ENCODE data around the gene SPATA31C1. TPM values are rescaled to one million over a fixed set of nuclear protein-coding genes. Genes with fewer than 3 reads are reported as not detected.

SPATA31C1 gene
- total RNA-seq, 5 donors from 2014 or later (not counting 1 experiment from before 2014, with no cell fraction given): not detected

DNA sequence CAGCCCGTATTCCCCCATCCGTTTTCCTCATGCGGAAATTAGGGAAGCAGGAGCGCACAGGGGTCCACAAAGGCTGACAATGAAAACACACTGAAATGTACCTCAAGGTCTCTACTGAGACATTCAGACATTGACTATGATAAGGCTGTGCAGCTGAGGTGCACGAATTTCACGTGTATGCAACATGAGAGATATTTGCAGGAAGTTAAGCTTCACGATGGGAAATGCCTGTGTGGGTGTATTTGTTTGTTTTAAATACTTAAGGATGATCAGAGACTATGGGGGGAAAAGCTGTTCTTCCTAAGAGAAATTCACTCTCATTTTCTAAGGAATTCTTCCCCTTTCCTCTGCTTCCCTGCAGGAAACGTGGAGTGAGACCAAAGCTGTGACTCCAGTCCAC lies 37.6 kb upstream of the SPATA31C1 start:
- H3K27me3 Mint-ChIP-seq: peaks cover 8 to 10% of the 10 kb centered on the region in 2 donors
- H3K4me3 ChIP-seq (ENCODE audit: control insufficient read depth in 1 of 2, extremely low read depth in 1 of 2, low read length in 1 of 2): no peak overlapping the region
- POLR2A ChIA-PET: no interaction called here
- no peaks in the 10 kb centered on the region for H3K9me3 ChIP-seq
- H3K27ac Mint-ChIP-seq: no peak overlapping the region
- H3K36me3 ChIP-seq (ENCODE audit: control insufficient read depth in 2 of 2, extremely low read depth in 1 of 2, insufficient read depth in 1 of 2, low read length in 1 of 2): no peaks in the 10 kb centered on the region
- no peaks in the 10 kb centered on the region for H3K9me3 Mint-ChIP-seq
- ATAC-seq (replicated peaks in 1 of 4): no peak
- no peaks in the 10 kb centered on the region for H3K36me3 Mint-ChIP-seq
- WGBS (ENCODE audit: insufficient coverage): 84% methylated on average over 5 of the region's 8 CpGs
- CTCF ChIA-PET: no interaction called here
- no peak overlapping the region for H3K27ac ChIP-seq (ENCODE audit: low read length)
- DNase-seq: no peak
- H3K4me1 ChIP-seq (ENCODE audit: control insufficient read depth in 1 of 2, extremely low read depth in 1 of 2, insufficient read depth in 2 of 2, low read length in 2 of 2): peaks cover 0 to 10% of the 10 kb centered on the region in 2 experiments
- H3K4me3 Mint-ChIP-seq: no peak overlapping the region
- H3K27me3 ChIP-seq (replicated peaks in 1 of 2; ENCODE audit: control insufficient read depth in 2 of 2, extremely low read depth in 1 of 2, insufficient read depth in 2 of 2, low read length in 1 of 2): peaks cover 0 to 22% of the 10 kb centered on the region in 2 experiments
- H3K4me1 Mint-ChIP-seq: no peaks in the 10 kb centered on the region

DNA sequence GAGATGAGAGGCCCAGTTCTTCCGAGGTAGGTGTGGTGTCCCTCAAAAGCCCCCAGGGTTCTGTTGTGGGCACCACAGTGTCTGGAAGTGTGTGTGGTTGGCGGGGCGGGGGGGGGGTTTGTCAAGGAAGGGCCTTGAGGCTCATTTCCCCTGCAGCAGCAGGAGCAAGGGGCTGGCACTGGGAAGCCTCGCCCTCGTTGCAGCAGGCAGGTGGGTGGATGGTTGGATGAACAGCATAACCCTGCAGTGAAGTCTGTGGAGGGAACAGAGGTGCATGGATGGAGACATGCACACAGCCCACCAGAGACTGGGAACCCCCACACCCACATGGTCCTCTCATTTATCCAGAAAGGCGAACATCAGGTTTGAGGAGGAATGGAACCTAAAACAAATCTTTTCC lies 37.1 kb upstream of the SPATA31C1 start:
- ATAC-seq (replicated peaks in 1 of 4): no peak
- no peak overlapping the region for H3K27ac Mint-ChIP-seq

DNA sequence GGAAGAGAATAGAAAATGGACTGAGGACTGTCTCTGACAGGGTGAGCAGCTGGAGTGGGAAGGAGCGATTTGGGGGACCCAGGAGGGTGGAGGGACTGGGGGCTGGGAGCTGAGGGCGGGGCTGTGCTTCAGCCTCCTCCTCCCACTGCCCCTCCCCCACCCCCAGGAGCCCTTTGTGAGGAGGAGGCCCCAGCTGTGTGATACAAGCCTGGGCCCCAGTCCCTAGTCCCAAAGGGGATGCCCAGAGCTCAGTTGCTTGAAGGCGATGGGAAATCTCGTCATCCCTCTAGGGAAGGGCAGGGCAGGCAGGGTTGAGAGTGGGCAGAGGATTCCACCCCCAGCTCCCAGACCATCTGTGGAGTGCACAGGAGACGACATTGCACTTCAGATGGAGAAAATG lies 35.1 kb upstream of the SPATA31C1 start, which contains the start of gene SPATA31E1:
Gene SPATA31E1, plus strand, starts transcription at position 251 of the 400 bp plus-strand sequence. Its CDS starts 15 bp downstream, at position 266.
- DNase-seq: no peak
- POLR2A ChIA-PET: no interaction called here
- H3K4me3 ChIP-seq (ENCODE audit: control insufficient read depth in 1 of 2, extremely low read depth in 1 of 2, low read length in 1 of 2): no peak within 1 kb of the TSS
- no peak within 1 kb of the TSS for H3K27ac Mint-ChIP-seq
- H3K36me3 ChIP-seq (ENCODE audit: control insufficient read depth in 2 of 2, extremely low read depth in 1 of 2, insufficient read depth in 1 of 2, low read length in 1 of 2): no peaks in the 10 kb centered on the region
- 38% methylated on average over 1 of the region's 5 CpGs for WGBS (ENCODE audit: insufficient coverage)
- peaks cover 0 to 10% of the 10 kb centered on the region in 2 experiments for H3K4me1 ChIP-seq (ENCODE audit: control insufficient read depth in 1 of 2, extremely low read depth in 1 of 2, insufficient read depth in 2 of 2, low read length in 2 of 2)
- no peak within 1 kb of the TSS for H3K27ac ChIP-seq (ENCODE audit: low read length)
- no peaks in the 10 kb centered on the region for H3K36me3 Mint-ChIP-seq
- CTCF ChIA-PET: no interaction called here
- no peaks in the 10 kb centered on the region for H3K4me1 Mint-ChIP-seq
- no peaks in the 10 kb centered on the region for H3K9me3 ChIP-seq
- no peak within 1 kb of the TSS for H3K4me3 Mint-ChIP-seq
- ATAC-seq (replicated peaks in 1 of 4): no peak
- peaks cover 4 to 10% of the 10 kb centered on the region in 2 donors for H3K27me3 Mint-ChIP-seq
- H3K27me3 ChIP-seq (replicated peaks in 1 of 2; ENCODE audit: control insufficient read depth in 2 of 2, extremely low read depth in 1 of 2, insufficient read depth in 2 of 2, low read length in 1 of 2): peaks cover 0 to 27% of the 10 kb centered on the region in 2 experiments
- H3K9me3 Mint-ChIP-seq: no peaks in the 10 kb centered on the region

More for the DNA sequence above, 37.1 kb upstream of the SPATA31C1 start:
- H3K9me3 ChIP-seq: no peaks in the 10 kb centered on the region
- no peak overlapping the region for H3K4me3 ChIP-seq (ENCODE audit: control insufficient read depth in 1 of 2, extremely low read depth in 1 of 2, low read length in 1 of 2)
- H3K4me1 ChIP-seq (ENCODE audit: control insufficient read depth in 1 of 2, extremely low read depth in 1 of 2, insufficient read depth in 2 of 2, low read length in 2 of 2): peaks cover 0 to 10% of the 10 kb centered on the region in 2 experiments
- H3K4me3 Mint-ChIP-seq: no peak overlapping the region
- H3K36me3 ChIP-seq (ENCODE audit: control insufficient read depth in 2 of 2, extremely low read depth in 1 of 2, insufficient read depth in 1 of 2, low read length in 1 of 2): no peaks in the 10 kb centered on the region
- peaks cover 8 to 13% of the 10 kb centered on the region in 2 donors for H3K27me3 Mint-ChIP-seq
- no peaks in the 10 kb centered on the region for H3K4me1 Mint-ChIP-seq
- no peak for DNase-seq
- ChIA-PET CTCF (no interaction called here), POLR2A (no interaction called here)
- peaks cover 0 to 24% of the 10 kb centered on the region in 2 experiments for H3K27me3 ChIP-seq (replicated peaks in 1 of 2; ENCODE audit: control insufficient read depth in 2 of 2, extremely low read depth in 1 of 2, insufficient read depth in 2 of 2, low read length in 1 of 2)
- no peaks in the 10 kb centered on the region for H3K9me3 Mint-ChIP-seq
- H3K27ac ChIP-seq (ENCODE audit: low read length): no peak overlapping the region
- H3K36me3 Mint-ChIP-seq: no peaks in the 10 kb centered on the region
- 55% methylated on average over 2 of the region's 6 CpGs for WGBS (ENCODE audit: insufficient coverage)

DNA sequence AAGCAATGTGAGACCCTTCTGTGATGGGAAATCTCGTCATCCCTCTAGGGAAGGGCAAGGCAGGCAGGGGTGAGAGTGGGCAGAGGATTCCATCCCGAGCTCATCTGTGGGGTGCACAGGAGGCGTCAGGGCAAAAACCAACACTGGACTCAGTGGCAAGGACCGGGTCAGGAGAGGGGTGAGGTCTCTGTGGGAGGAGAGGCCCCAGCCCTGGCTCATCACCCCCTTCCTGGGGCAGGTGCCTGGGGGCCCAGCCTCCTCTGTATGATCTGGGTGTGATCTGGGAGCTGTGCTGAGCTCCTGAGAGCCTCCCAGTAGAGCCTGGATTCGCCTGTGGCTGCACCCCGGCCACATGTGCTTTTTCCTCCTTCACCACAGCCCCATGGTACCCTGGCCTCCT lies 34.5 kb upstream of the SPATA31C1 start:
- Mint-ChIP-seq H3K27me3 (peaks cover 4 to 10% of the 10 kb centered on the region in 2 donors), H3K4me3 (no peak overlapping the region), H3K4me1 (no peaks in the 10 kb centered on the region), H3K36me3 (no peaks in the 10 kb centered on the region), H3K9me3 (no peaks in the 10 kb centered on the region), H3K27ac (no peak overlapping the region)
- Histone ChIP-seq H3K27me3 (replicated peaks in 1 of 2; ENCODE audit: control insufficient read depth in 2 of 2, extremely low read depth in 1 of 2, insufficient read depth in 2 of 2, low read length in 1 of 2) (peaks cover 0 to 29% of the 10 kb centered on the region in 2 experiments), H3K4me3 (ENCODE audit: control insufficient read depth in 1 of 2, extremely low read depth in 1 of 2, low read length in 1 of 2) (no peak overlapping the region), H3K36me3 (ENCODE audit: control insufficient read depth in 2 of 2, extremely low read depth in 1 of 2, insufficient read depth in 1 of 2, low read length in 1 of 2) (no peaks in the 10 kb centered on the region), H3K27ac (ENCODE audit: low read length) (no peak overlapping the region), H3K9me3 (no peaks in the 10 kb centered on the region), H3K4me1 (ENCODE audit: control insufficient read depth in 1 of 2, extremely low read depth in 1 of 2, insufficient read depth in 2 of 2, low read length in 2 of 2) (peaks cover 0 to 10% of the 10 kb centered on the region in 2 experiments)
- no peak for ATAC-seq (replicated peaks in 1 of 4)
- DNase-seq: no peak
- CTCF ChIA-PET: no interaction called here
- WGBS (ENCODE audit: insufficient coverage): 87% methylated on average over 4 of the region's 6 CpGs
- POLR2A ChIA-PET: no interaction called here

DNA sequence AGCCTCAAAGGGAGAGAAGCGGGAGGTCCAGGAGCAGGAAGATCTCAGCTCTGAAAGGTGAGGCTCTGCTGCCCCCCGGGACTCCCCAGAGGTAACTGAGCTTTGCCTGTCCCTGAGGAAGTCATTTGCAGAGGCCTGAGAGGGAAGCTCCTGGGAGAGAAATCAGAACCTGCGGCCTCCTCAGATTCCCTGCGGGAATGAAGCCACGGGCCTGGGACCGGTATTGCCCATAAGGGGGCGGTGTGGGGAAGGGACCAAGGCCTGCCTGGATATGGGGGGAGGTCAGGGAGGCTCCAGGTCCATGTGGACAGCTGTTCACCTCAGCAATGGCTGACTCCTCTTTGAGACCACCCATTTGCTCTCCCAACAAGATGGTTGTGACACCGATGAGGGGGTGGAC lies 33.8 kb upstream of the SPATA31C1 start:
- no peak overlapping the region for H3K4me3 Mint-ChIP-seq
- POLR2A ChIA-PET: no interaction called here

DNA sequence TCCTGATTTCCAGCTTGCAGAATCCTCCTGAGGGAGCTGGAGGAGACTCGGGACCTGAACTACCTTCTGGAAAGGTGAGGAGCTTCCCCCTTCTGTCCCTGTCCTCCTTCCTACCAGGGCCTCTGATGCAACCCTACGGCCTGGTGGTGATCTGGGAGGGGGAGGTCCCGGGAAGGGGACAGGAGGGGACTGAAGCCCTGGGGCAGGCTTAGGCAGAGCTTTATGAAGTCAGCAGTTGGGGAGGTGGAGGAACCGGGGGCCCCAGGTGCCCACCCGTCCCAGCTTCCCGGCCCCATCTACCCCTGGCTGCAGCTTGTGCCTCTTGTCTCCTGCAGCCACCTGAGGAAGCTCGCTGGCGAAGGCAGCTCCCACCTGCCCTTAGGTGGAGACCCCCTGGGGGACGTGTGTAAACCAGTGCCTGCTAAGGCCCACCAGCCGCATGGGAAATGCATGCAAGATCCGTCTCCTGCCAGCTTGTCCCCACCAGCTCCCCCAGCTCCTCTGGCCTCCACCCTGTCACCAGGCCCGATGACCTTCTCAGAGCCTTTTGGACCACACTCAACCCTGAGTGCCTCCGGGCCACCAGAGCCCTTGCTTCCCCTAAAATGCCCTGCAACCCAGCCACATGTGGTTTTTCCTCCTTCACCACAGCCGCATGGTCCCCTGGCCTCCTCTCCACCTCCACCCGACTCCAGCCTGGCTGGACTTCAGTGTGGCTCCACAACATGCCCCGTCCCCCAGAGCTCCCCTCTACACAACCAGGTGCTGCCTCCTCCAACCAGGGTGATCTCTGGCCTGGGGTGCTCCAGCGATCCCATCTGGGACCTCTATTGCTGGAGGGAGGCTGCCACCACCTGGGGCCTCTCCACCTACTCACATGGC lies 32.9 kb upstream of the SPATA31C1 start:
- Histone ChIP-seq H3K27ac (ENCODE audit: low read length) (no peak overlapping the region), H3K9me3 (no peaks in the 10 kb centered on the region), H3K27me3 (replicated peaks in 1 of 2; ENCODE audit: control insufficient read depth in 2 of 2, extremely low read depth in 1 of 2, insufficient read depth in 2 of 2, low read length in 1 of 2) (peaks cover 0 to 33% of the 10 kb centered on the region in 2 experiments), H3K4me3 (ENCODE audit: control insufficient read depth in 1 of 2, extremely low read depth in 1 of 2, low read length in 1 of 2) (no peak overlapping the region), H3K36me3 (ENCODE audit: control insufficient read depth in 2 of 2, extremely low read depth in 1 of 2, insufficient read depth in 1 of 2, low read length in 1 of 2) (no peaks in the 10 kb centered on the region), H3K4me1 (ENCODE audit: control insufficient read depth in 1 of 2, extremely low read depth in 1 of 2, insufficient read depth in 2 of 2, low read length in 2 of 2) (peaks cover 0 to 10% of the 10 kb centered on the region in 2 experiments)
- H3K27ac Mint-ChIP-seq: no peak overlapping the region
- ChIA-PET CTCF (no interaction called here), POLR2A (no interaction called here)
- no peaks in the 10 kb centered on the region for H3K9me3 Mint-ChIP-seq
- ATAC-seq (replicated peaks in 1 of 4): no peak
- H3K36me3 Mint-ChIP-seq: no peaks in the 10 kb centered on the region
- no peak overlapping the region for H3K4me3 Mint-ChIP-seq
- H3K4me1 Mint-ChIP-seq: no peaks in the 10 kb centered on the region
- H3K27me3 Mint-ChIP-seq: peaks cover 0 to 9% of the 10 kb centered on the region in 2 donors
- 74% methylated on average over 14 of the region's 17 CpGs for WGBS (ENCODE audit: insufficient coverage)
- DNase-seq: no peak

More for the DNA sequence above, 33.8 kb upstream of the SPATA31C1 start:
- WGBS (ENCODE audit: insufficient coverage): 80% methylated on average over 4 of the region's 8 CpGs
- Mint-ChIP-seq H3K27ac (no peak overlapping the region), H3K9me3 (no peaks in the 10 kb centered on the region), H3K36me3 (no peaks in the 10 kb centered on the region), H3K4me1 (no peaks in the 10 kb centered on the region), H3K27me3 (peaks cover 0 to 10% of the 10 kb centered on the region in 2 donors)
- ATAC-seq (replicated peaks in 1 of 4) (no peak), DNase-seq (no peak)
- H3K27ac ChIP-seq (ENCODE audit: low read length): no peak overlapping the region
- peaks cover 0 to 29% of the 10 kb centered on the region in 2 experiments for H3K27me3 ChIP-seq (replicated peaks in 1 of 2; ENCODE audit: control insufficient read depth in 2 of 2, extremely low read depth in 1 of 2, insufficient read depth in 2 of 2, low read length in 1 of 2)
- no peaks in the 10 kb centered on the region for H3K9me3 ChIP-seq
- H3K4me1 ChIP-seq (ENCODE audit: control insufficient read depth in 1 of 2, extremely low read depth in 1 of 2, insufficient read depth in 2 of 2, low read length in 2 of 2): peaks cover 0 to 10% of the 10 kb centered on the region in 2 experiments
- H3K36me3 ChIP-seq (ENCODE audit: control insufficient read depth in 2 of 2, extremely low read depth in 1 of 2, insufficient read depth in 1 of 2, low read length in 1 of 2): no peaks in the 10 kb centered on the region
- CTCF ChIA-PET: no interaction called here
- no peak overlapping the region for H3K4me3 ChIP-seq (ENCODE audit: control insufficient read depth in 1 of 2, extremely low read depth in 1 of 2, low read length in 1 of 2)
